Bronchial epithelial cell (primary cell): Measurements from ENCODE around the gene HARBI1. TPM values are rescaled to one million over a fixed set of nuclear protein-coding genes. Genes with fewer than 3 reads are reported as not detected.

ENCODE experiments used
- DNase-seq: peaks from one replicate; pipeline ENCODE4 v3.0.0-alpha.2; 2010; ENCODE audit warnings: low read depth
- FAIRE-seq: peaks from 2 replicates; lab custom pipeline; 2011; peaks lifted over from hg19 to GRCh38; lab: Jason Lieb, UNC
- H3K27me3 ChIP-seq: 2 replicates; pipeline ENCODE4 v1.5.1; 2011; ENCODE audit warnings: low read length; ENCODE audit not compliant: control insufficient read depth, insufficient read depth
- H3K36me3 ChIP-seq: 2 replicates; pipeline ENCODE4 v1.5.1; 2011; ENCODE audit warnings: low read length; ENCODE audit not compliant: control insufficient read depth, insufficient read depth
- H3K4me3 ChIP-seq: 2 replicates; pipeline ENCODE4 v1.5.1; 2011; ENCODE audit warnings: mild to moderate bottlenecking, low read depth, low read length, control low read depth
- total RNA-seq: library from RNA; depleted of rRNA; stranded (reverse); fragments of >200 nt; gene quantifications from 2 replicates; pipeline ENCODE4 v1.2.1, GENCODE V29; 2014
- TF ChIP-seq, protein P1 (sequence below): IDR thresholded peaks from 2 replicates; pipeline ENCODE4 v1.5.1; 2011; ENCODE audit warnings: mild to moderate bottlenecking, moderate library complexity, low read length, control low read depth, inconsistent platforms; ENCODE audit not compliant: insufficient read depth, severe bottlenecking

HARBI1 gene
- total RNA-seq, 1 donor from 2014 or later = 8.4 TPM

GRCh38 chr11:46609386-46609785 is 7.6 kb downstream of the HARBI1 start:
- Histone ChIP-seq H3K4me3 (no peak overlapping the region), H3K27me3 (no peaks in the 10 kb centered on the region), H3K36me3 (no peaks in the 10 kb centered on the region)
- DNase-seq (no peak), FAIRE-seq (no peak)
- TF ChIP-seq, protein P1, sequence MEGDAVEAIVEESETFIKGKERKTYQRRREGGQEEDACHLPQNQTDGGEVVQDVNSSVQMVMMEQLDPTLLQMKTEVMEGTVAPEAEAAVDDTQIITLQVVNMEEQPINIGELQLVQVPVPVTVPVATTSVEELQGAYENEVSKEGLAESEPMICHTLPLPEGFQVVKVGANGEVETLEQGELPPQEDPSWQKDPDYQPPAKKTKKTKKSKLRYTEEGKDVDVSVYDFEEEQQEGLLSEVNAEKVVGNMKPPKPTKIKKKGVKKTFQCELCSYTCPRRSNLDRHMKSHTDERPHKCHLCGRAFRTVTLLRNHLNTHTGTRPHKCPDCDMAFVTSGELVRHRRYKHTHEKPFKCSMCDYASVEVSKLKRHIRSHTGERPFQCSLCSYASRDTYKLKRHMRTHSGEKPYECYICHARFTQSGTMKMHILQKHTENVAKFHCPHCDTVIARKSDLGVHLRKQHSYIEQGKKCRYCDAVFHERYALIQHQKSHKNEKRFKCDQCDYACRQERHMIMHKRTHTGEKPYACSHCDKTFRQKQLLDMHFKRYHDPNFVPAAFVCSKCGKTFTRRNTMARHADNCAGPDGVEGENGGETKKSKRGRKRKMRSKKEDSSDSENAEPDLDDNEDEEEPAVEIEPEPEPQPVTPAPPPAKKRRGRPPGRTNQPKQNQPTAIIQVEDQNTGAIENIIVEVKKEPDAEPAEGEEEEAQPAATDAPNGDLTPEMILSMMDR = no peak

DNA sequence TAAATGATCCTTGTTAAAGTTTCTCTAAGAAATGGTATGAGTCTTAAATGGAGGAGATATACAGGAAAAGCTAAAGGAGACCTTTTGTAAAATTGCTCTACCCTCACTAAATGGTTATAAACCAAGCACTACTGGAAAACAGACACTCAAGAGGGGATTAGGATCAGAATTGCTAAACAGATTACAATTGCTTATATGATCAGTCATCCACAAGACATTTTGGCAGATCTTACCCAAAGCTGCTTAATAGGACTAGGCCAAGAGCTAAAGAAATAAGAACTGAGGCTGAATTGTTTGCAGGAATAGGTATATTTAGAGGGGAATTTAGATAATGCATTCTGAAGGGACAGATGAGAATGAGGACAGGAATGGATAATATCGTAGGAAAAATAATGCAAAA is 9.5 kb downstream of the HARBI1 start:
- no peak for FAIRE-seq
- H3K27me3 ChIP-seq = no peaks in the 10 kb centered on the region
- DNase-seq = no peak
- peaks cover 2% of the 10 kb centered on the region for H3K36me3 ChIP-seq
- H3K4me3 ChIP-seq = no peak overlapping the region
- TF ChIP-seq, protein P1 = no peak

- FAIRE-seq (no peak), DNase-seq (no peak)
- Histone ChIP-seq H3K36me3 (peaks cover 2% of the 10 kb centered on the region), H3K27me3 (no peaks in the 10 kb centered on the region), H3K4me3 (no peak overlapping the region)
- TF ChIP-seq, protein P1 = no peak
These were observed 12.2 kb downstream of the HARBI1 start for GRCh38 chr11:46604796-46605195.

DNA sequence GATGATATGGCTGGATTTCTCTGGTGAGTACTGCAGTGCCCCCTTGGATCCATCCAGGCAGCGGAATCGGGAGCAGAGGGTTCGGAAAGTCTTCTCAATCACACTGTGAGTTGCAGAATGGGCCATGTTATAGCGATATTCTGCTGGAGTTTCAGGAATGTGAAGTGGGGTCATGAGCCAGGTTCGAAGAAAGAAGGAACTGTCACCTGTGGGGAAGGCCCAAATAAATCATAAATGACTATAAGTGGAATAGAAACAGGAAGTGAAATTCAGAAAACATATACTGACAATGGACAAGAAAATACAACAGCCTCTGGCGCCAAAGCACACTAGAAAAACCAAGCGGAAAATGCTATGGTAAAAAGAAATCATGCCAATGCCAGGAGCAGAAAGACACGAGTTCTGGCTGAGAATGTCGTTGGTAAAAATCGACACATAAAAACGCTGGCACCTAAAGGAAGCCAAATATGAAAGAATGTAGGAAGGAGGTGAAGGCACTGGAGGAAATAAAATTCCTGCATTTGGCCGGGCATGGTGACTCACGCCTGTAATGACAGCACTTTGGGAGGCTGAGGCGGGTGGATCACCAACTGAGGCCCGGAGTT is 13.2 kb downstream of the HARBI1 start:
- Histone ChIP-seq H3K36me3 (peaks cover 2% of the 10 kb centered on the region), H3K27me3 (no peaks in the 10 kb centered on the region), H3K4me3 (no peak overlapping the region)
- TF ChIP-seq, protein P1 = no peak
- DNase-seq = no peak
- FAIRE-seq = no peak

- no peak for FAIRE-seq
These were observed 15.9 kb downstream of the HARBI1 start for GRCh38 chr11:46601129-46601528.

More at GRCh38 chr11:46601129-46601528, 15.9 kb downstream of the HARBI1 start:
- TF ChIP-seq, protein P1 = no peak
- peaks cover 2% of the 10 kb centered on the region for H3K36me3 ChIP-seq
- no peaks in the 10 kb centered on the region for H3K27me3 ChIP-seq
- no peak overlapping the region for H3K4me3 ChIP-seq
- DNase-seq = no peak
